T-helper 1 cell treated with Interleukin-12 subunit alpha and Interleukin-12 subunit beta and Interleukin-4 antibody, amounts not matched to agents 30 μg/mL and 1 μg/mL, for 36 hours (primary cell): Measurements from ENCODE around the gene GCK.

Experiments
- H3K27ac Mint-ChIP-seq: one replicate; pipeline ENCODE4 v1.8.0; 2021; ENCODE audit warnings: mild to moderate bottlenecking, mixed read lengths
- H3K27me3 Mint-ChIP-seq: one replicate; pipeline ENCODE4 v1.8.0; 2021; ENCODE audit warnings: low read depth, mixed read lengths
- H3K36me3 Mint-ChIP-seq: one replicate; pipeline ENCODE4 v1.8.0; 2021; ENCODE audit warnings: low read depth, mixed read lengths
- H3K4me1 Mint-ChIP-seq: one replicate; pipeline ENCODE4 v1.8.0; 2021; ENCODE audit warnings: low read depth, mixed read lengths
- H3K4me3 Mint-ChIP-seq: one replicate; pipeline ENCODE4 v1.8.0; 2021; ENCODE audit warnings: mild to moderate bottlenecking, moderate library complexity, mixed read lengths
- H3K9me3 Mint-ChIP-seq: one replicate; pipeline ENCODE4 v1.8.0; 2021; ENCODE audit warnings: mixed read lengths

Gene GCK

DNA sequence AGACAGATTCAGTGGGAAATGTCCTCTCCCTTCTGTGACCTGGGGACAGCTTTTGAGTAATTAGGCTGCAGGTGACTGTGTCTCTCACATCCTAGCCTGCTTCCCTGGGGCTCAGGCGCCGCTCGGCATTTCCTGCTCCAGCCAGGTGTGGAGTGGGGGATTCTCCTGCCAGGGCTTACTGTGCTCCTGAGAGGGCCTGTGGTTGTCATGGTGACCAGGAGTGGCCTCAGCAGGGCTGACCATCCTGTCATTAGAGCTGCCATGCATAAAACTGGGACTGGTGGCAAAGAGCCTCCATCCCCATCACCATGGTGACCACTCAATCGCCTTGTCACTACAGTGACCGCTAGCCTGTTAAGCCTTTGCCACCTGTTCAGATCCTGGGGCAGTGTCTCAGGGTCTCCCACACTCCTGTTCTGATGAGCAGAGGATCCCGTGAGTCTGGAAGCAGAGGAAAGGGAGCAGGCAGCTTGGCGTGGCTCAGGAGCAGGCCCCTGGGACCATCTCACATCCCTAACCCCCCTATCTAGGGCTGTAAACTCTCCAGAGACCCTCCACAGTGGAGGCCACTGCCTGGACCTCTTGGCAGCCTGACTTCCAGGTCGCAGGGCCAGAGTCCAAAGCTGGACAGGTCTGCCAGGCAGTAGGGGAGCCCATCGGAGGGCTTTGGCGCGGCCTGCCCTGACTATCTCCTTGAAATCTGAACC, at the start of gene GCK:
Gene GCK, minus strand, starts transcription at position 154 of the 707 bp plus-strand sequence. CDS start 486 bp downstream, outside the sequence.
- Mint-ChIP-seq H3K9me3 (no peaks in the 10 kb centered on the region), H3K4me1 (peaks cover 4% of the 10 kb centered on the region), H3K27ac (no peak within 1 kb of the TSS), H3K4me3 (no peak within 1 kb of the TSS), H3K36me3 (no peaks in the 10 kb centered on the region), H3K27me3 (peaks cover 4% of the 10 kb centered on the region)

DNA sequence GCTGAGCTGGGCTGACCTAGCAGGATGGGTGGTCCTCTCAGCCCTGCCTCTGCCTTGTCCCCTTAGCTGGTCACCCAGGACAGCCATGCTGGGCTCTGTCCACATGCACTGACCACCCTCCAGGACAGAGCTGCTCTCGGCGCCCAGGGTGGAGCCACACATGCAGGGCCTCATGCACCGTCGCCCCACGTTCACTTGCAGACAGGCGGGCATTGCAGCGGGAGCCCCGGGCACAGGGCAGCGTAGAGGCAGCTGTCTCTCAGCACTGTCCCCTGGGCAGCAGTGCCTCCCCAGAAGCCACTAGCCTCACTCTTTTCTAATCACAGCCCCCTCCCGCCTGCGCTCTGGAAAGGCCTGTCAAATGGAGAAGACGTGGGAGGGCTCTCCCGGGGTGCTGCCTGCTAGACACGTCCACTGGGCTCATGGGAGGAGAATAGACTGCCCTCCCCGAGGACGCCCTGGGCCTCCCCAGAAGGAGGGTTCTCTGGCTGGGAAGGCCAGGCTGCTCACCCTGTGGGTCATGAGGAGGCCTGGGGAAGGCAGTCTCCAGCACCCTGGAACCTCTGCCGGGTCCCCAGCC, 49.0 kb upstream of the GCK start:
- Mint-ChIP-seq H3K4me3 (no peak overlapping the region), H3K36me3 (no peaks in the 10 kb centered on the region), H3K27ac (no peak overlapping the region), H3K4me1 (no peaks in the 10 kb centered on the region), H3K9me3 (no peaks in the 10 kb centered on the region), H3K27me3 (no peaks in the 10 kb centered on the region)

DNA sequence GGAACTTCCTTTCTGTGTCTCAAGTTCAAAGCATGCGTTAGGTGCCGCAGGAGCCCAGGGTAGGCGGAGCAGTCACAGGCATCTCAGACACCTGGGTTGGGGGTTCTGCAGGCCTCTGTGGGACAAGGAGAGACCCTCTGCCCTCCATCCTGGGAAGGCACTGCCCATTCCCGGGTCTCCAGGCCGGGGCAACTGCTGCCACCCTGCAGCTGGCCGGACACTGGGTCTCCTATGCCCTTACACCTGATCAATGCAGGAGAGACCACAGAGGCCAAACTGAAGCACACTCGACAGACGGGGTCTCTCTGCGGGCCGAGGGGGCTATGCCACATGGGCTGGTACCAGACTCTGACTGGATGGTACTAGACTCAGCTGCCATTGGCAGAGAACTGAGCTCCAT, 48.5 kb upstream of the GCK start:
- H3K4me1 Mint-ChIP-seq = no peaks in the 10 kb centered on the region
- H3K4me3 Mint-ChIP-seq = no peak overlapping the region
- no peaks in the 10 kb centered on the region for H3K36me3 Mint-ChIP-seq
- H3K27me3 Mint-ChIP-seq = no peaks in the 10 kb centered on the region
- no peak overlapping the region for H3K27ac Mint-ChIP-seq
- no peaks in the 10 kb centered on the region for H3K9me3 Mint-ChIP-seq

DNA sequence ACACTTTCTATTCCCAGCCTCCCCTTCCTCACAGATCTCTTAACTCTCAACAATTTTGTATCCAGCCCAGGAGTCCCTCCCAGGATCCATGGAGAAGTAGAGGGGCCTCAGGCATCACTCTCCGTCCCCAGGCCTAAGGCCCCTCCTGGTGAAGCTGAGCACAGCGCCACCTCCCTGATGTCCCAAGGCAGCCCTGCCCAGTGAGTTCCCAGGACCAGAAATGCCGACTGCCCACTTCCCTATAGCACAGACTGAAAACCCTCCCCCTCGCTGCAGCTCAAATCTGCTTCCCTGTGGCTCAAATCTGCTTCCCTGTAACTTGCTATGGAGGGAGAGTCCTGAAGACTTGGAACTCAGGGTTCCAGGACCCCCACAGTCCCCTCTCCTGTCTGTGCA, 47.1 kb upstream of the GCK start:
- Mint-ChIP-seq H3K27me3 (no peaks in the 10 kb centered on the region), H3K27ac (no peak overlapping the region), H3K4me3 (no peak overlapping the region), H3K4me1 (no peaks in the 10 kb centered on the region), H3K36me3 (no peaks in the 10 kb centered on the region), H3K9me3 (no peaks in the 10 kb centered on the region)

DNA sequence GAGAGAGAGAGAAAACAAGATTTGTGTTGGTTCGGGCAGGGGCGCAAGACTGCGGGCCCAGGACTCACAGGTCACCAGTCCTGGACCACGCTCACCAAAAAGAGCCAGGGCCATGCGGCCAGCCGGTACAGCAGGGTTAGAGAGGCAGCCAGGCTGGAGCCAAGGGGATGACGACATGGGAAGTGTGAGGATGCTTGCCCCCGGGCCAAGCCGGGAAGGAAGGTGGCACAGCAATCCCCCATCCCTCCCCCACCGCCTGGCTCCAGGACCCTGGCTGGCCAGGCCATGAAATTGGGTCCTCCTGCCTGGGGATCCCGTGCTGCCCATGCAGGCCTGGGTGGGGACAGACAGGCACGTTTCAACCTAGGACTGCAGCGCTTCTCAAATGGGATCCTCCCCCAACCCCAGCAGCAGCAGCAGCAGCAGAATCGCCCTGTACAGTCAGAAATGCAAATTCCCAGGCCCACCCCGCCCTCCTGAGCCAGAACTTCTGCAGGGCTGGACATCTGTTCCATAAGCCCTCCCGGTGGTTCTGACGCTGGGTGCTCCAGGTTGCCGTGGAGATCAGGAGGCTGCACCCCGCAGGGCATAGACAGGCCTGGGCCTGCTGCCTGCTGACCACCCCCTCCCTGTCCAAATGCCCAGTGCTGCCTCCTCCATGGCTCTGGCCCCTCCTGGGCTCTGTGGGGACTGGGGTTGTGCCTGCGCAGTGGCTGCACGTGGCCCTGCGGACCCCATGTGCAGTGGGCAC, 46.5 kb upstream of the GCK start:
- H3K9me3 Mint-ChIP-seq = no peaks in the 10 kb centered on the region
- H3K27ac Mint-ChIP-seq = no peak overlapping the region
- no peak overlapping the region for H3K4me3 Mint-ChIP-seq
- H3K27me3 Mint-ChIP-seq = no peaks in the 10 kb centered on the region
- H3K4me1 Mint-ChIP-seq = no peaks in the 10 kb centered on the region
- H3K36me3 Mint-ChIP-seq = no peaks in the 10 kb centered on the region

GRCh38 chr7:44235066-44235465, 45.8 kb upstream of the GCK start:
- H3K36me3 Mint-ChIP-seq = no peaks in the 10 kb centered on the region
- H3K4me3 Mint-ChIP-seq = no peak overlapping the region
- H3K4me1 Mint-ChIP-seq = no peaks in the 10 kb centered on the region
- H3K9me3 Mint-ChIP-seq = no peaks in the 10 kb centered on the region
- no peaks in the 10 kb centered on the region for H3K27me3 Mint-ChIP-seq
- no peak overlapping the region for H3K27ac Mint-ChIP-seq

DNA sequence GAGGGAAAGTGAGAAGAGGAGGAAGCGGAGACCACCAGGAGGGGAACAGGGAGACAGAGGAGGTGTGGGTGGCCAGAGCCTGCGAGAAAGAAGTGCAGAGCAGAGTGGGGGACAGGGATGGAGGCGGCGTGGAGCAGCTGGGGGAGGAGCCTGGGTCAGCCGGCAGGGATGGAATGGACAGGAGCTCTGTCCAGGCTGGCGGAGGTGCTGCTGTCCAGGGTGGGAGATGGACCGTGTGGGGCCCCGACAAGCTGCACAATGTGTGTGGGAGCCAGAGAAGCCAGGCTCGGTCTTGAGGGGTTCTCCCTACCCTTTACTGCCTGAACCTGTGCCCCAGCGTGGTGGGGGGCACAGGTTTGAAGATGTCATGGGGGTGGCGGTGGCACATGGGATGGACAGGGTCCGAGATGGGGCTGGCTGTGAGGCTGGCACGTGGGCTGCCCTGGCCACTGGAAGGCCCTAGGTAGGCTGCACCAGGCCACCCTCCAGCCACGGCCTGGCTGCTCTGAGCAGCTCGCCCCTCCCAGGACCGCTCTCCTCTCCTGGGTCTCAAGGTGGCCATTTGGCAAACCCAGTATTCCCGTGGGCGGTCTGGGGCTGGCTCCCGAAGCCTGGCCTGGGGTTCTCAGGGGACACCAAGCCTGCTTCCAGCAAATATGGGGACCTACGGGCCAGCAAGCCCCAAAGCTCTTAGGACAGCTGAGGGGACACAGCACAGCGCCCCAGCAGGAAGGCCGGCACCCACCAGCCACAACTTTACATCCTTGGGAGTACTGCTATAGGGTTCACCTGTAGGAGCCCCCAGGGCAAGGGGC, 43.9 kb upstream of the GCK start:
- Mint-ChIP-seq H3K27ac (no peak overlapping the region), H3K4me3 (no peak overlapping the region), H3K36me3 (no peaks in the 10 kb centered on the region), H3K27me3 (no peaks in the 10 kb centered on the region), H3K4me1 (no peaks in the 10 kb centered on the region), H3K9me3 (no peaks in the 10 kb centered on the region)

- Mint-ChIP-seq H3K36me3 (no peaks in the 10 kb centered on the region), H3K4me1 (no peaks in the 10 kb centered on the region), H3K27ac (no peak overlapping the region), H3K27me3 (no peaks in the 10 kb centered on the region), H3K9me3 (no peaks in the 10 kb centered on the region), H3K4me3 (no peak overlapping the region)
Observed at GRCh38 chr7:44232396-44232795, 43.2 kb upstream of the GCK start.

DNA sequence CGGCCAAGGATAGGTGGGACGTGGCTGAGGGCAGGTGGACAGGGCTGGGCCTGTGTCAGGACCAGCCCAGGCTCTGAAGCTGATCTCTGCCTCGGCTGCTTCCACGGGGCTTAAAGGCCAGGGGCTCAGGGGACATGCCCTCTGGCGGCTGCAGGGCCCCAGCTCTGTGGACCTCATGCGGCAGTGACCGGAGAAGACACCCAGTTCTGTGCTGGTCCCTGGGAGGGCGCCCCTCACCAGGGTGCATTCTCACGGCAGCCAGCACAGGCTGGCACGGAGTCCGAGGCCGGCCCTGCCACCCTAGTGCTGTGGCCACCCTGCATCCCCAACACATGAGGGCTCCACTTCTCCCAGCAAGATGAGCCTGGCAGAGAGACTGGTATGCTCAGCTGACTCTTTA, 41.8 kb upstream of the GCK start:
- Mint-ChIP-seq H3K4me1 (no peaks in the 10 kb centered on the region), H3K9me3 (no peaks in the 10 kb centered on the region), H3K4me3 (no peak overlapping the region), H3K27ac (no peak overlapping the region), H3K36me3 (no peaks in the 10 kb centered on the region), H3K27me3 (no peaks in the 10 kb centered on the region)

GRCh38 chr7:44230286-44230685, 41.0 kb upstream of the GCK start:
- Mint-ChIP-seq H3K9me3 (no peaks in the 10 kb centered on the region), H3K36me3 (no peaks in the 10 kb centered on the region), H3K27ac (no peak overlapping the region), H3K27me3 (no peaks in the 10 kb centered on the region), H3K4me1 (no peaks in the 10 kb centered on the region), H3K4me3 (no peak overlapping the region)

GRCh38 chr7:44229546-44230105, 40.4 kb upstream of the GCK start:
- no peaks in the 10 kb centered on the region for H3K4me1 Mint-ChIP-seq
- H3K4me3 Mint-ChIP-seq = no peak overlapping the region
- no peaks in the 10 kb centered on the region for H3K27me3 Mint-ChIP-seq
- no peak overlapping the region for H3K27ac Mint-ChIP-seq
- no peaks in the 10 kb centered on the region for H3K9me3 Mint-ChIP-seq
- H3K36me3 Mint-ChIP-seq = no peaks in the 10 kb centered on the region

- no peak overlapping the region for H3K27ac Mint-ChIP-seq
- H3K4me3 Mint-ChIP-seq = no peak overlapping the region
- H3K36me3 Mint-ChIP-seq = no peaks in the 10 kb centered on the region
Observed at GRCh38 chr7:44228571-44229350, 39.5 kb upstream of the GCK start.

DNA sequence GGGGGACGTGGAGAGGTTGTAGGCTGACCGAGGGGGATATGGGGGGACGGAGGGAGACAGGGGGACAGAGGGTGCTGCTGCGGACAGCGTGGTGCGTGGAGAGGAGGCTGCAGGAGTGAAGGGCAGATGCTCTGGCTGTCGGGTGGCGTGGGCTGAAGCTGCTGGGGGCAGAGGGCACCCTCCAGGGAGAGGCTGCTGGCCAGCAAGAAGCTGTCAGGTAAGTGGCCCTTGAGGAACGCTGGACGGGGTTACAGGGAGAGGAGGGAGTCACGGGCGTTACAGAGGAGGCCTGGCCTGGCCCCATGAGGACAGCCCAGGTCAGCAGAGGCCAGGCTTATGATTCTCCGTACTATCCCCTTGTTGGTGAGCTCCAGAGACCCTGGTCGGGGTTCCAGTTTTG, 38.7 kb upstream of the GCK start:
- no peaks in the 10 kb centered on the region for H3K36me3 Mint-ChIP-seq
- no peaks in the 10 kb centered on the region for H3K27me3 Mint-ChIP-seq
- H3K4me1 Mint-ChIP-seq = no peaks in the 10 kb centered on the region
- no peak overlapping the region for H3K27ac Mint-ChIP-seq
- H3K4me3 Mint-ChIP-seq = no peak overlapping the region
- no peaks in the 10 kb centered on the region for H3K9me3 Mint-ChIP-seq

More at GRCh38 chr7:44228571-44229350, 39.5 kb upstream of the GCK start:
- H3K4me1 Mint-ChIP-seq = no peaks in the 10 kb centered on the region
- no peaks in the 10 kb centered on the region for H3K27me3 Mint-ChIP-seq
- H3K9me3 Mint-ChIP-seq = no peaks in the 10 kb centered on the region

DNA sequence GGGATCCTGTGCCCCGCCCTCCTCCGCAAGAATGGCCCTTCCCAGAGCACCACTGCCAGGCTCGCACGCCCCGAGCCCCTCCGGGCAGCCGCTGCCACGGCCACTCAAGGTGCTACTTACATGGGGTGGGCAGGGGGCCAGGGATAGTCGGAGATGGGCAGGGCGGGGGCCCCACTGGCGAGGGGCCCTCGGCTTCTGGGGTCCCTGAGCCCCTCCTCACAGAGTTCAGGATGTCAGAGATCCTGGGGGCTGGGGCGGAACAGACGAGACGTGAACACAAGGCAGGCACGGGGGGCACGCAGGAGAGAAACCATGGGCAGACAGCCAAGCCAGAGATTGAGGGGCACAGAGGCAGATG, 37.1 kb upstream of the GCK start:
- H3K27ac Mint-ChIP-seq = no peak overlapping the region
- H3K36me3 Mint-ChIP-seq = no peaks in the 10 kb centered on the region
- no peaks in the 10 kb centered on the region for H3K4me1 Mint-ChIP-seq
- H3K4me3 Mint-ChIP-seq = no peak overlapping the region
- H3K27me3 Mint-ChIP-seq = no peaks in the 10 kb centered on the region
- no peaks in the 10 kb centered on the region for H3K9me3 Mint-ChIP-seq
